ENCODE measurements around the gene PSMF1. TPM values are rescaled to one million over a fixed set of nuclear protein-coding genes. Genes with fewer than 3 reads are reported as not detected.

The PSMF1 gene
- total and polyA plus RNA-seq, 9 of the 15 experiments (the other 6 are each of a cell fraction or from before 2014, with no cell fraction given): 8.5 to 192 (median 33.2) TPM

GRCh38 chr20:1215386-1216170, 97.2 kb downstream of the PSMF1 start (continued):
- TF ChIP-seq HDAC8 (tag; IDR thresholded peaks at IDR 0.05) (no peak), GABPA (tag; conservative IDR thresholded peaks at IDR 0.05; ENCODE audit: low read depth) (no peak), PBX2 (CRISPR knock-in tag; IDR thresholded peaks at IDR 0.05; ENCODE audit: low read depth) (no peak), PBX2 (tag; conservative IDR thresholded peaks at IDR 0.05; ENCODE audit: low read depth) (peak; percentile 86), ZNF695 (CRISPR knock-in tag; IDR thresholded peaks at IDR 0.05) (no peak), SIRT6 (IDR thresholded peaks at IDR 0.05; ENCODE audit: low read depth, low read length) (no peak), TSHZ1 (CRISPR knock-in tag; IDR thresholded peaks at IDR 0.05) (no peak), ZBTB40 (IDR thresholded peaks at IDR 0.05) (0 out of 2 replicates have a peak, but pooled peaks have one; percentile 29), ZBTB40 (CRISPR knock-in tag; IDR thresholded peaks at IDR 0.05) (no peak), PHB (CRISPR knock-in tag; IDR thresholded peaks at IDR 0.05) (no peak), TCF7 (IDR thresholded peaks at IDR 0.05; ENCODE audit: borderline replicate concordance) (no peak), STAT5B (CRISPR knock-in tag; IDR thresholded peaks at IDR 0.05) (no peak)
